GM18868 (cell line): ENCODE measurements around the gene MYOD1.

Experiments
- ATAC-seq: cut with Tn5 transposase; IDR thresholded peaks from one replicate; pipeline ENCODE4 v1.9.1; 2021; ENCODE audit warnings: mild to moderate bottlenecking, moderate library complexity; ENCODE audit not compliant: unreplicated experiment

Gene MYOD1

DNA sequence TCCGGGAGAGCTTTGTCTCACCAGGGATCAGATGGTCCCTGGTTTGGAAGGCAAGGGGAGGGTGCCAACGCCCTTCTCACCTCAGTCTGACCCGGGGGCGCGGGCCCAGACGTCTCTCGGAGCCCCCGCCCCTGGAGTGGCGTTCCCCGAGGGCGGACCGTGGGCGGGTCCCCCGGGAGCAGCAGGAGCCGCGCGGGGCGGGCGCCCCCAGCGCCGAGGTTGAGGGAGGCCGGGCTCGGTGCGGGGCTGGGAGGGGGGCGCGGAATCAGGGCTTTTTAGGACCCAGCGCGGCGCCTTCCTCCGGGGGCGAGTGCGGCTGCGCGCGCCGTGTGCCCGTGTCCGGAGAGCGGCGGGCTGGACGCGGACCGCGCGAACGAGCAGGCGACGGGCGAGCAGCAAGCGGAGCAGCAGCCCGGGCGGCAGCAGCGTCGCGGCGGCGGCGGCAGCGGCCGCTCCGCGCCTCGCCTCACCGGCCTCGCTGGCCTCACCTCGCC, 15.1 kb downstream of the MYOD1 start, which contains the start of gene KCNC1:
KCNC1 (plus strand) TSS at position 364 of the 494 bp plus-strand sequence. CDS start 1,222 bp downstream, outside the sequence.
- no peak for ATAC-seq

- ATAC-seq: peak; percentile 33
These were observed 15.8 kb downstream of the MYOD1 start for GRCh38 chr11:17734986-17735817.

- no peak for ATAC-seq
These were observed 16.6 kb downstream of the MYOD1 start for GRCh38 chr11:17735818-17736578.

DNA sequence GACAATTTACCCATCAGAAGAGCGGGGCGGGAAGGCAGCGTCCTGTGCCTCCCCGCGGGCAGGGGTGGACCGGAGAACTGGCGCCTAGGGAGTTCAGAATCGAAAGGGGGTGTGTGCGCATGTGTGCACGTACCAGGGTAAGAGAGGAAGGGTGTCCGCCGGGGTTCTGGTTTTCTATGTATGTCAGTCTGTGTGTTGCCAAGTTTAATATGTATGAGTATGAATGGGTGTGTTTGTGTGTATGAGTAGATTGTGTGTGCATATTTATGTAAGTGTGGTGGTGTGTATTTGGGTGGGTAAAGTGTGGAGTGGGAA, 17.2 kb downstream of the MYOD1 start:
- no peak for ATAC-seq

- ATAC-seq: no peak
These were observed 17.8 kb downstream of the MYOD1 start for GRCh38 chr11:17736930-17737817.

GRCh38 chr11:17738151-17738973, 19.0 kb downstream of the MYOD1 start:
- ATAC-seq: no peak

DNA sequence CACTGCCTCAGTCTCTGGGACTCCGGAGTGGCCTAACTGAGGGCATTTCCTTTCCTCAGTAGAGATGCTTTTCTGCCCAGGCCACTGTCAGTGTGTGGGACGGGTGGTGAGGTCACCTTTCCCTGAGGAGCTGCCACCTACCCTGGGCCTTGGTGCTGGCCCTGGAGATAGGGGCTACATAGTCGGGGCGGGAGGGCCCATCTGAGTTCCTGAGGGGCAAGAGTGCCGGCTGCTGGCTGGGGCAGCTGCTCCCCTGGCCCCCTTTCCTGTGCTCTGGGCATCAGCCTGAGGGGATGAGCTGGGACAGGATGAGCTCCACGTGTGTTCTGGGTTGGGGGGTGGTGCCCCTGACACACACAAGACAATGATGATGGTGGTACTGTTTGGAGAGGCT, 20.6 kb downstream of the MYOD1 start:
- no peak for ATAC-seq

DNA sequence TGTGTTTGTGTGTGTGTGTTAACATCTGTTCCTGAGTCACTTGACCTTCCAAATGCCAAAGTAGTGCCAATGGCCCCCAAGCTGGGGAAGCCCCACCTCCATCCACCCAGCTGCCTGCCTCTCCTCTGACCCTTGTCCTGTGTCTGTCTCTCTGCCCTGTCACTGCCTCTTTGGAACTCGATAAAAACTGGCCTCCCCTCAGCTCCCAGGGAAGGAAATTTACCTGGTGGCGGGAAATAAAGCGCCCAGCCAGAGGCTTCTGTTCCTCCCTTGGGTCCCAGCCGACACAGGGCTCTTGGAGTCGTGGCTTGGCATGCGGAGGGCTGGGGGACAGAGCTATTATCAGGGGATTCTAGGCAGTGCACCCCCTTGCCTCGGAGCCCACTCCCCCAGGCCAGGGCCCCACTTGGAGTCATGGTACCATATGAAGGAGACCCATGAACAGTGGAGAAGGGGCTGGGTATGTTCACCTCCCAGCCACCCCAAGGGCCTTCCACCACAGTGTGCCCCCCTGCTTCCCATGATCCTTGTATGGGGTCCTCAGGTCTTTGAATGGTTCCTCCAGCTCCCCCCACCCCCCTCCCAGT, 21.4 kb downstream of the MYOD1 start:
- ATAC-seq: no peak

DNA sequence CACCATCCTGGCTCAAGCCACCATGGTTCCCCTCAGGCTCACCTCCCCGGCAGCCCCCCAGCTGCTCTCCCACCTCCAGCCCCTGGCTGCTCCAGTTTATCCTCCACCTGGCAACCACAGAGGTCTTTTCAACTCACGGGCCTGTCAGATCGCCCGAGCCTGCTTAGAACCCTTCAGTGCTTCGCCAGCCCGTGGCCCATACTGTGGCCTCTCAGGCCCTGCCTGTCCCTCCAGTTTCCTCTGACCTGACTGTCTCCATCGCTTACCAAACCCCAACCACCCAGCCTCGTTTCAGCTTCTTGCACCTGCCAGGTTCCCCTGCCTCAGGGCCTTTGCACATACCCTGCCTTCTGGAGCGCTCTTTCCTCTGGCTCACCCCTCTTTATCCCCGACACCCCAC, 22.1 kb downstream of the MYOD1 start:
- no peak for ATAC-seq

GRCh38 chr11:17742019-17742418, 22.6 kb downstream of the MYOD1 start:
- no peak for ATAC-seq

- ATAC-seq: no peak
These were observed 23.8 kb downstream of the MYOD1 start for GRCh38 chr11:17743026-17743807.

DNA sequence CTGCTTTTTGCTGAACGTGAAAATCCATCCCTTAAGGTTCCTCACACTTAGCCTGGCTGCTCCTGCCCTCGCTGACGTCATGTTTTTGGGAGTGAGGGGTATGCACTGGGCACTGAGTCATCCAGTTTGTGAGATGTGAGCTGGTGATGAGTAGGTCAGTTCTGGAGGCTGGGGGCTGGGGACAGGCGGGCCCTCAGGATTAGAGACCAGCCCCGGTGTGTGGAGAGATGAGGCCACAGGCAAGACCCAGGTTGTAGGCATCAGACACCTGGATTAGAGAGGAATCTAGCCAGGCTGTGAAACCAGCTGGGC, 24.4 kb downstream of the MYOD1 start:
- no peak for ATAC-seq

- ATAC-seq: no peak
These were observed 25.0 kb downstream of the MYOD1 start for GRCh38 chr11:17744151-17744940.

DNA sequence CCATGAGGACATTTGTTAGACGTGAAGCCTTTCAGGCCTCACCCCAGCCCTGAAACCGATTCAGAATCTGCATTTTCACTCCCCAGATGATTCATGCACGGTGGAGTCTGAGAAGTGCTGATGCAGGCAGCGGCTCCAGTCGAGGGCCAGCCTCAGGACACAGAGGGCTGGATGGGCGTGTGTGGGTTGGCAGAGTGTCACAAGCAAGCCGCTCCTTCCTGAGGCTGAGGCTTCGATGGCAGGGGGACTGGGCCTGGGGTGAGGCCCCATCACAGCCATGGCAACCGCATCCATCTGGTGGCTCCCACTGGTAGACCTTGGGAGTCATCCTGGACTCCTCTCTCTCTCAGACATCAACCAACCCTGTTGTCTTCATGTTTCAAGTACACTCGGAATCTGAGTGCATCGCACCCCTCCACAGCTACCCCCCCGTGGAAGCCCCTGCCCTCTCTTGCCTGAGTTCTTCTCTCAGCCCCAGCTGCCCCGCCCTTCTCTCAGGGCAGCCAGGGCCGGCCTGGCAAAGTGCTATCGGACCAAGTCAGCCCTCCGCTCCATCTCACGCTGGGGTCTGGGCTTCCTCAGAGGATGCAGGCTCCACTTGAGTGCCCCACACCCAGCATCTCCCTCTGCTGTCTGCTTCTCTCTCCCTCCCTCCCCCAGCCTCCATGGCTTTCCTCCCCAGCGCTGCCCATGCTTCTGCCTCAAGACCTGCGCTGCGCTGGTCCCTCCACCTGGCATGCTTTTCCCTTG, 25.8 kb downstream of the MYOD1 start:
- ATAC-seq: no peak

- ATAC-seq: no peak
These were observed 26.7 kb downstream of the MYOD1 start for GRCh38 chr11:17746096-17746495.

GRCh38 chr11:17747131-17747955, 28.0 kb downstream of the MYOD1 start:
- no peak for ATAC-seq

- no peak for ATAC-seq
These were observed 28.7 kb downstream of the MYOD1 start for GRCh38 chr11:17748044-17748443.
